Measurements from ENCODE around the gene CDC42.

- no peak for TF ChIP-seq POLR2AphosphoS5 (IDR thresholded peaks at IDR 0.05)
- no peak for TF ChIP-seq POLR2A (IDR thresholded peaks at IDR 0.05)
- no peak for TF ChIP-seq CTCF (IDR thresholded peaks at IDR 0.05 in 8 of 11, conservative IDR thresholded peaks at IDR 0.05 in 3 of 11)
Observed at GRCh38 chr1:22088331-22088730, 35.8 kb downstream of the CDC42 start.

Measured in spleen (tissue), 7 donors.